IMR-90 (cell line): ENCODE data around the gene SATB2.

Experiments used
- BHLHE40 ChIP-seq: fragments of 150-350 bp; IDR thresholded peaks from 2 replicates; pipeline ENCODE4 v1.6.1; 2016; ENCODE audit warnings: mild to moderate bottlenecking, low read depth, low read length
- ELK1 ChIP-seq: fragments of 150-350 bp; IDR thresholded peaks from 2 replicates; pipeline ENCODE4 v1.6.1; 2016; ENCODE audit warnings: low read depth, mild to moderate bottlenecking, low read length, moderate library complexity, borderline replicate concordance
- MAFK ChIP-seq: IDR thresholded peaks from 2 replicates; pipeline ENCODE4 v1.6.1; 2012; ENCODE audit warnings: low read depth, low read length, improper control_type of control experiment
- MXI1 ChIP-seq: IDR thresholded peaks from 2 replicates; pipeline ENCODE4 v1.6.1; 2012; ENCODE audit warnings: low read depth, mild to moderate bottlenecking, low read length, moderate library complexity, borderline replicate concordance
- POLR2A ChIP-seq: IDR thresholded peaks from 2 replicates; pipeline ENCODE4 v1.6.1; 2012; ENCODE audit warnings: mild to moderate bottlenecking, low read depth, low read length
- SMC3 ChIP-seq: fragments of 150-350 bp; IDR thresholded peaks from 2 replicates; pipeline ENCODE4 v1.6.1; 2016; ENCODE audit warnings: low read depth, mild to moderate bottlenecking, antibody characterized with exemption, low read length, moderate library complexity
- TF ChIP-seq, protein P1 (sequence below): conservative IDR thresholded peaks from 2 replicates; pipeline ENCODE4 v1.5.1; 2012; ENCODE audit warnings: mild to moderate bottlenecking, low read depth, low read length, improper control_type of control experiment
- TF ChIP-seq, protein P2 (sequence below): fragments of 150-350 bp; IDR thresholded peaks from 2 replicates; pipeline ENCODE4 v1.6.1; 2017; ENCODE audit warnings: mild to moderate bottlenecking, antibody characterized with exemption, low read length, low read depth

GRCh38 chr2:199434555-199434954, 23.2 kb downstream of the SATB2 start:
- no peak for TF ChIP-seq MXI1
- no peak for TF ChIP-seq BHLHE40
- TF ChIP-seq, protein P1, sequence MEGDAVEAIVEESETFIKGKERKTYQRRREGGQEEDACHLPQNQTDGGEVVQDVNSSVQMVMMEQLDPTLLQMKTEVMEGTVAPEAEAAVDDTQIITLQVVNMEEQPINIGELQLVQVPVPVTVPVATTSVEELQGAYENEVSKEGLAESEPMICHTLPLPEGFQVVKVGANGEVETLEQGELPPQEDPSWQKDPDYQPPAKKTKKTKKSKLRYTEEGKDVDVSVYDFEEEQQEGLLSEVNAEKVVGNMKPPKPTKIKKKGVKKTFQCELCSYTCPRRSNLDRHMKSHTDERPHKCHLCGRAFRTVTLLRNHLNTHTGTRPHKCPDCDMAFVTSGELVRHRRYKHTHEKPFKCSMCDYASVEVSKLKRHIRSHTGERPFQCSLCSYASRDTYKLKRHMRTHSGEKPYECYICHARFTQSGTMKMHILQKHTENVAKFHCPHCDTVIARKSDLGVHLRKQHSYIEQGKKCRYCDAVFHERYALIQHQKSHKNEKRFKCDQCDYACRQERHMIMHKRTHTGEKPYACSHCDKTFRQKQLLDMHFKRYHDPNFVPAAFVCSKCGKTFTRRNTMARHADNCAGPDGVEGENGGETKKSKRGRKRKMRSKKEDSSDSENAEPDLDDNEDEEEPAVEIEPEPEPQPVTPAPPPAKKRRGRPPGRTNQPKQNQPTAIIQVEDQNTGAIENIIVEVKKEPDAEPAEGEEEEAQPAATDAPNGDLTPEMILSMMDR, result no peak
- TF ChIP-seq SMC3, result no peak
- TF ChIP-seq POLR2A, result no peak
- TF ChIP-seq, protein P2, sequence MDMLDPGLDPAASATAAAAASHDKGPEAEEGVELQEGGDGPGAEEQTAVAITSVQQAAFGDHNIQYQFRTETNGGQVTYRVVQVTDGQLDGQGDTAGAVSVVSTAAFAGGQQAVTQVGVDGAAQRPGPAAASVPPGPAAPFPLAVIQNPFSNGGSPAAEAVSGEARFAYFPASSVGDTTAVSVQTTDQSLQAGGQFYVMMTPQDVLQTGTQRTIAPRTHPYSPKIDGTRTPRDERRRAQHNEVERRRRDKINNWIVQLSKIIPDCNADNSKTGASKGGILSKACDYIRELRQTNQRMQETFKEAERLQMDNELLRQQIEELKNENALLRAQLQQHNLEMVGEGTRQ, result no peak
- no peak for TF ChIP-seq ELK1
- no peak for TF ChIP-seq MAFK
